Measurements from ENCODE around the gene GPR183.

The GPR183 gene

GRCh38 chr13:99339230-99339721 lies 32.1 kb upstream of the GPR183 start:
- DNase-seq: no peak

GRCh38 chr13:99335603-99336002 lies 28.4 kb upstream of the GPR183 start:
- DNase-seq: no peak

GRCh38 chr13:99335087-99335486 lies 27.9 kb upstream of the GPR183 start:
- DNase-seq: no peak

GRCh38 chr13:99334221-99334620 lies 27.0 kb upstream of the GPR183 start:
- DNase-seq: no peak

- no peak for DNase-seq
Observed at GRCh38 chr13:99332456-99332855, 25.3 kb upstream of the GPR183 start.

GRCh38 chr13:99331881-99332293 lies 24.7 kb upstream of the GPR183 start:
- no peak for DNase-seq

- DNase-seq: no peak
Observed at GRCh38 chr13:99330942-99331341, 23.7 kb upstream of the GPR183 start.

- DNase-seq: no peak
Observed at GRCh38 chr13:99329477-99329876, 22.3 kb upstream of the GPR183 start.

GRCh38 chr13:99327761-99328160 lies 20.6 kb upstream of the GPR183 start:
- DNase-seq: no peak

- no peak for DNase-seq
Observed at GRCh38 chr13:99327126-99327525, 19.9 kb upstream of the GPR183 start.

GRCh38 chr13:99326012-99326411 lies 18.8 kb upstream of the GPR183 start:
- DNase-seq: no peak

- DNase-seq: no peak
Observed at GRCh38 chr13:99323488-99323887, 16.3 kb upstream of the GPR183 start.

GRCh38 chr13:99322297-99323103 lies 15.3 kb upstream of the GPR183 start:
- DNase-seq: peak; percentile 76

GRCh38 chr13:99321709-99322108 lies 14.5 kb upstream of the GPR183 start:
- DNase-seq: no peak

- no peak for DNase-seq
Observed at GRCh38 chr13:99320693-99321481, 13.7 kb upstream of the GPR183 start.

GRCh38 chr13:99316657-99317256 lies 9.6 kb upstream of the GPR183 start:
- DNase-seq: no peak

- DNase-seq: no peak
Observed at GRCh38 chr13:99316224-99316623, 9.0 kb upstream of the GPR183 start.

- no peak for DNase-seq
Observed at GRCh38 chr13:99315186-99315585, 8.0 kb upstream of the GPR183 start.

- peak; percentile 84 for DNase-seq
Observed at GRCh38 chr13:99314640-99315176, 7.5 kb upstream of the GPR183 start.

GRCh38 chr13:99313941-99314340 lies 6.7 kb upstream of the GPR183 start:
- DNase-seq: no peak

- no peak for DNase-seq
Observed at GRCh38 chr13:99313501-99313900, 6.3 kb upstream of the GPR183 start.

- DNase-seq: no peak
Observed at GRCh38 chr13:99312493-99312883, 5.3 kb upstream of the GPR183 start.

- DNase-seq: no peak
Observed at GRCh38 chr13:99311748-99312492, 4.7 kb upstream of the GPR183 start.
